ENCODE results near the gene PRDM11.

PRDM11 gene

GRCh38 chr11:45209000-45209879 is 62.8 kb downstream of the PRDM11 start:
- H3K4me1 Mint-ChIP-seq, result peaks cover 30% of the 10 kb centered on the region
- H3K27ac Mint-ChIP-seq, result peak overlapping the region; percentile 95 to 99 (median 99)
- H3K9me3 Mint-ChIP-seq, result no peaks in the 10 kb centered on the region
- H3K27me3 Mint-ChIP-seq (ENCODE audit: low read depth), result no peaks in the 10 kb centered on the region
- H3K4me3 Mint-ChIP-seq, result peak overlapping the region; percentile 23 to 69 (median 50)
- H3K36me3 Mint-ChIP-seq (ENCODE audit: low read depth), result peaks cover 30% of the 10 kb centered on the region
- TF ChIP-seq CTCF (IDR thresholded peaks at IDR 0.05; ENCODE audit: unreplicated experiment in 3 of 3), result no peak

GRCh38 chr11:45209891-45210699 is 63.7 kb downstream of the PRDM11 start:
- peak overlapping the region; percentile 95 to 99 (median 99) for H3K27ac Mint-ChIP-seq
- peak in 1 of 3 experiments; percentile 11 for TF ChIP-seq CTCF (IDR thresholded peaks at IDR 0.05; ENCODE audit: unreplicated experiment in 3 of 3)
- peak overlapping the region; percentile 23 to 69 (median 50) for H3K4me3 Mint-ChIP-seq
- peaks cover 34% of the 10 kb centered on the region for H3K36me3 Mint-ChIP-seq (ENCODE audit: low read depth)
- H3K9me3 Mint-ChIP-seq, result no peaks in the 10 kb centered on the region
- no peaks in the 10 kb centered on the region for H3K27me3 Mint-ChIP-seq (ENCODE audit: low read depth)
- peaks cover 30% of the 10 kb centered on the region for H3K4me1 Mint-ChIP-seq

GRCh38 chr11:45210846-45211245 is 64.4 kb downstream of the PRDM11 start:
- H3K4me1 Mint-ChIP-seq, result peaks cover 30% of the 10 kb centered on the region

DNA sequence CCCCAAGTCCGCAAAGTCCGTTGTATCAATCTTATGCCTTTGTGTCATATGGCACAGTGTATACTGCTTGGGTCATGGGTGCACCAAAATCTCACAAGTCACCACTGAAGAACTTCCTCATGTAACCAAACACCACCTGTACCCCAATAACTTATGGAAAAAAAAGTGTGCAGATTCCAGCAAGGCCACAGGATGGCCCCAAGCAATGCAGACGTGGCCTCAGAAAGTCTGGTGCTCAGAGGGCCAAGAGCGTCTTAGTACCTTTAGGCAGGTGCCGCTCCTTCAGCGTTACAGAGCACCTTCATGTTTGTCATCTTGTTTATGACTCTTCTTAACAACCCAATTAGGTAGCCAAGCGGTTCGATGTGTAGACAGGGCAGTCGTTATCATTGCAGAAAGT is 65.3 kb downstream of the PRDM11 start:
- Mint-ChIP-seq H3K36me3 (ENCODE audit: low read depth) (peaks cover 24% of the 10 kb centered on the region), H3K27me3 (ENCODE audit: low read depth) (no peaks in the 10 kb centered on the region), H3K4me1 (peaks cover 30% of the 10 kb centered on the region), H3K27ac (peak overlapping the region; percentile 79 to 99 (median 86)), H3K9me3 (no peaks in the 10 kb centered on the region), H3K4me3 (peak overlapping the region in 1 of 3 experiments; percentile 30)
- TF ChIP-seq CTCF (IDR thresholded peaks at IDR 0.05; ENCODE audit: unreplicated experiment in 3 of 3), result no peak

More at GRCh38 chr11:45210846-45211245, 64.4 kb downstream of the PRDM11 start:
- H3K27me3 Mint-ChIP-seq (ENCODE audit: low read depth), result no peaks in the 10 kb centered on the region
- H3K27ac Mint-ChIP-seq, result peak overlapping the region; percentile 95 to 99 (median 99)
- H3K36me3 Mint-ChIP-seq (ENCODE audit: low read depth), result peaks cover 29% of the 10 kb centered on the region
- H3K9me3 Mint-ChIP-seq, result no peaks in the 10 kb centered on the region
- no peak overlapping the region for H3K4me3 Mint-ChIP-seq
- TF ChIP-seq CTCF (IDR thresholded peaks at IDR 0.05; ENCODE audit: unreplicated experiment in 3 of 3), result no peak

DNA sequence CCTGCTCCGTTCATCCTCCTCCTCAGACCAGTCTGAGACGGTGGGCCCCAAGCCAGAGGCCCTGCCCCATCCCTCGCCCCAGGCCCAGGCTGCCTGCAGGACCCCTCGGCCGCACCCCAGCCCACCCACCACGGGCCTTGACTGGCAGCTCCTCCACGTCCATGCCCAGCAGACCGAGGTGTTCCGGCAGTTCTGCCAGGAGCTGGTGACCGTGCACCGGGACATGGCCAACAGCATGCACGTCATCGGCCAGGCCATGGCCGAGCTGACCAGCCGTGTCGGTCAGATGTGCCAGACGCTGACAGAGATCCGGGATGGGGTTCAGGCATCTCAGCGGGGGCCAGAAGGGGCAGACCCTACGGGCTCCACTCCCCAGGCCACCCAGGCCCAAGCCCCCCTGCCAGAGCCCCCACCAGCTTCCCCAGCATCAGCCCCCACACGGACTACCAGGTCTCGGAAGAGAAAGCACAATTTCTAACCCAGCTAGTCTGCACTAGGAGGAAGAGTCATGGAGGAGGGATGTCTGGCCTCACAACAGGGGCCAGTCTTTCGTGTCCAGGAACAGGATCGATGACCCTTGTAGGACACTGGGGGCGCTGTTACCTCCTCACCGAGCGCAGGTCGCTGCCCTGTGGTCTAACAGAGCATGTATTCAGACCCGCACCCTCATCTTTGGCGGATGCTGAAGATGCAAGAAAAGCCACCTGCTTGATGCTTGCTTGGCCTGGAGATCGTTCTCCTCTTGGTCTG is 66.3 kb downstream of the PRDM11 start:
- peak in 1 of 3 experiments; percentile 11 for TF ChIP-seq CTCF (IDR thresholded peaks at IDR 0.05; ENCODE audit: unreplicated experiment in 3 of 3)
- Mint-ChIP-seq H3K4me1 (peaks cover 30% of the 10 kb centered on the region), H3K9me3 (no peaks in the 10 kb centered on the region), H3K27me3 (ENCODE audit: low read depth) (no peaks in the 10 kb centered on the region), H3K4me3 (no peak overlapping the region), H3K27ac (no peak overlapping the region), H3K36me3 (ENCODE audit: low read depth) (peaks cover 20% of the 10 kb centered on the region)
